Smooth muscle cell (in vitro differentiated cells): ENCODE measurements around the gene UNC119. TPM values are rescaled to one million over a fixed set of nuclear protein-coding genes. Genes with fewer than 3 reads are reported as not detected.

Source experiments
- DNase-seq: peaks from one replicate; lab custom pipeline; 2025; ENCODE audit not compliant: unreplicated experiment; lab: John Stamatoyannopoulos, UW
- H2AFZ ChIP-seq: fragments of 200-600 bp; sonication (generic); 2 replicates; pipeline ENCODE4 v1.6.0; 2016; ENCODE audit warnings: antibody characterized with exemption, low read depth, mild to moderate bottlenecking
- H3F3A ChIP-seq: fragments of 200-600 bp; sonication (generic); 2 replicates; pipeline ENCODE4 v1.6.0; 2017; ENCODE audit warnings: antibody characterized with exemption, low read depth
- H3K27ac ChIP-seq: fragments of 200-600 bp; sonication (generic); 2 replicates; pipeline ENCODE4 v1.5.1; 2016; ENCODE audit warnings: low read depth, mild to moderate bottlenecking
- H3K27me3 ChIP-seq: fragments of 200-600 bp; sonication (generic); 2 replicates; pipeline ENCODE4 v1.6.1; 2016; ENCODE audit warnings: low read depth, mild to moderate bottlenecking
- H3K36me3 ChIP-seq: fragments of 200-600 bp; sonication (generic); 2 replicates; pipeline ENCODE4 v1.5.1; 2016; ENCODE audit warnings: low read depth
- H3K4me1 ChIP-seq: fragments of 200-600 bp; sonication (generic); 2 replicates; pipeline ENCODE4 v1.5.1; 2016; ENCODE audit warnings: low read depth
- H3K4me2 ChIP-seq: fragments of 200-600 bp; sonication (generic); 2 replicates; pipeline ENCODE4 v1.6.0; 2016; ENCODE audit warnings: mild to moderate bottlenecking
- H3K4me3 ChIP-seq: fragments of 200-600 bp; sonication (generic); 2 replicates; pipeline ENCODE4 v1.5.1; 2016; ENCODE audit warnings: mild to moderate bottlenecking
- H3K79me2 ChIP-seq: fragments of 200-600 bp; sonication (generic); 2 replicates; pipeline ENCODE4 v1.6.0; 2016; ENCODE audit warnings: low read depth, mild to moderate bottlenecking
- H3K9ac ChIP-seq: fragments of 200-600 bp; sonication (generic); 2 replicates; pipeline ENCODE4 v1.6.0; 2016; ENCODE audit warnings: low read depth
- H3K9me3 ChIP-seq: fragments of 200-600 bp; sonication (generic); replicated peaks from 2 replicates; pipeline ENCODE4 v1.5.1; 2016; ENCODE audit warnings: low read depth
- H4K20me1 ChIP-seq: fragments of 200-600 bp; sonication (generic); 2 replicates; pipeline ENCODE4 v1.6.0; 2016; ENCODE audit warnings: low read depth
- WGBS: methylation state at CpG from one replicate; pipeline ENCODE4 v1.1.7; 2016; ENCODE audit warnings: low lambda C conversion rate; 5-methylcytosine and 5-hydroxymethylcytosine counted together
- polyA plus RNA-seq: library from polyadenylated mRNA; unstranded; fragments of >200 nt; fragmentation: Nextera tagmentation; extraction: Ambion mirVana; gene quantifications from 2 replicates; pipeline ENCODE4 v1.2.1, GENCODE V29; 2016
- total RNA-seq: library from RNA; depleted of rRNA; stranded (reverse); fragments of >200 nt; gene quantifications from 2 replicates; pipeline ENCODE4 v1.2.3, GENCODE V29; 2014
- TF ChIP-seq, protein P1 (sequence below): fragments of 200-600 bp; sonication (generic); IDR thresholded peaks from 2 replicates; pipeline ENCODE4 v1.5.1; 2017; ENCODE audit warnings: borderline replicate concordance, mild to moderate bottlenecking, antibody characterized with exemption; ENCODE audit not compliant: insufficient read depth, poor library complexity, severe bottlenecking

Gene UNC119
- total and polyA plus RNA-seq, 2 experiments from 2014 or later, result 35.9 to 46.9 TPM

DNA sequence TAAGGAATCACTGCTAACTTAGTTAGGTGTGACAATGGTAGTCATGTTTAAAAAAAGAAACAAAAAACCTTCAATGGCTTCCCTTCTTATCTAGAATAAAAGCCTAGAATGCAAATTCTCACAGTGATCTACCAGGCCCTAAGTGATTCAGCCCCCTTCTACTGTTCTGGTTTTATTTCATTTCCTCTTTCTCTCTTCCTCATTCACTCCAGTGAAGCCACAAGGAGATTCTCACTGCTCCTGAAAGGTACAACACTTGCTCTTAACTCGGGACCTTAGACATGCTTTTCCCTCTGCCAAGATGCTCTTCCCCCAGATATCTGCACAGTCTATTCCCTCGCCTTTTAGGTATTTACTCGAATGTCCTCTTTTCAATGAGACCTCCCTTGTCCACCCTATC is 15.2 kb upstream of the UNC119 start:
- peaks cover 15% of the 10 kb centered on the region for H4K20me1 ChIP-seq
- H3K9me3 ChIP-seq, result no peaks in the 10 kb centered on the region
- no peak for DNase-seq
- H3K79me2 ChIP-seq, result peaks cover 33% of the 10 kb centered on the region
- no peaks in the 10 kb centered on the region for H3K36me3 ChIP-seq
- no peaks in the 10 kb centered on the region for H3K27me3 ChIP-seq
- H3K4me2 ChIP-seq, result no peak overlapping the region
- H3K4me1 ChIP-seq, result peaks cover 6% of the 10 kb centered on the region
- TF ChIP-seq, protein P1, sequence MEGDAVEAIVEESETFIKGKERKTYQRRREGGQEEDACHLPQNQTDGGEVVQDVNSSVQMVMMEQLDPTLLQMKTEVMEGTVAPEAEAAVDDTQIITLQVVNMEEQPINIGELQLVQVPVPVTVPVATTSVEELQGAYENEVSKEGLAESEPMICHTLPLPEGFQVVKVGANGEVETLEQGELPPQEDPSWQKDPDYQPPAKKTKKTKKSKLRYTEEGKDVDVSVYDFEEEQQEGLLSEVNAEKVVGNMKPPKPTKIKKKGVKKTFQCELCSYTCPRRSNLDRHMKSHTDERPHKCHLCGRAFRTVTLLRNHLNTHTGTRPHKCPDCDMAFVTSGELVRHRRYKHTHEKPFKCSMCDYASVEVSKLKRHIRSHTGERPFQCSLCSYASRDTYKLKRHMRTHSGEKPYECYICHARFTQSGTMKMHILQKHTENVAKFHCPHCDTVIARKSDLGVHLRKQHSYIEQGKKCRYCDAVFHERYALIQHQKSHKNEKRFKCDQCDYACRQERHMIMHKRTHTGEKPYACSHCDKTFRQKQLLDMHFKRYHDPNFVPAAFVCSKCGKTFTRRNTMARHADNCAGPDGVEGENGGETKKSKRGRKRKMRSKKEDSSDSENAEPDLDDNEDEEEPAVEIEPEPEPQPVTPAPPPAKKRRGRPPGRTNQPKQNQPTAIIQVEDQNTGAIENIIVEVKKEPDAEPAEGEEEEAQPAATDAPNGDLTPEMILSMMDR, result no peak
- WGBS, result 91% methylated on average over 3 of the region's 3 CpGs
- no peak overlapping the region for H3K27ac ChIP-seq
- H2AFZ ChIP-seq, result no peak overlapping the region
- H3F3A ChIP-seq, result no peaks in the 10 kb centered on the region
- no peak overlapping the region for H3K4me3 ChIP-seq
- no peak overlapping the region for H3K9ac ChIP-seq

DNA sequence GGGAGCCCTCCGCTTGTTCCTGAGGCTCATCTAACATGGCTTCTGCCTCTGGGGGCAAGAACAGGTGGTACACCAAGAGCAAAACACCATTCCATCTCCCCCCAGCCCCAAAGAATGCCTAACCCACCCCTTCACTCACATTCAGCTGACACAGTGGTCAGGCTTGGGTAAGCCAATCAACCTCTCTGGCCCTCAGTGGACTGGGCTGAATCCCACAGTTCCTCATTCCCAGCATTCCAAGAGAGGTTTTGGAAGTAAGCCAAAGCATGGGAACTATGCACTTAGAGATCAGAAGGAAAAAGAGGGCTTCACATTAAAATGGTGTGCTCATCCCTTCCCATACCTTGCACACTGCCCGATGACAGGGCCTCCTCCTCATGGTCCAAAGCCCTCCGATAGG is 11.1 kb upstream of the UNC119 start:
- no peak overlapping the region for H2AFZ ChIP-seq
- WGBS, result 96% methylated on average over 3 of the region's 3 CpGs

DNA sequence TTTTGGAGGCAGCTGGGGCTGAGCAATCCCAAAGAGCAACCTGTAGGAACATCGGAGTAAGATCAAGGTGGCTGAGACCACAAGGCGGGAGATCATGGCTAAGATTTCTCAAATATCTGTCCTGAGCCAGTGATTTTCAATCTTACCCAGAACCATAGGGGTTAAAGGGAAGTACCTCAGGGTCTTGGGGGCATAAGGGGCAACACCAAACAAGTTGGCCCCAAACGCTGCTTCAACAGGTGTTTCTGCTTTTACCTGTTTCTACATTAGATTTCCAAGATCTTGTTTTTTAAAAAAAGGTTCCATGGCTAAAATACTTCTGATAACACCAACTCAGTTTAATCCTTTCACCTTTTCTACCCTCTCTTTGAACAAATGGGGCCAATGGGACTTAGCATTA is 2.6 kb upstream of the UNC119 start:
- no peak overlapping the region for H2AFZ ChIP-seq
- peaks cover 9% of the 10 kb centered on the region for H3K79me2 ChIP-seq
- H3K9me3 ChIP-seq, result no peaks in the 10 kb centered on the region
- DNase-seq, result no peak
- H3K4me2 ChIP-seq, result no peak overlapping the region
- no peak overlapping the region for H3K4me3 ChIP-seq
- H3F3A ChIP-seq, result no peaks in the 10 kb centered on the region
- no peak overlapping the region for H3K9ac ChIP-seq
- H3K27ac ChIP-seq, result no peak overlapping the region
- TF ChIP-seq, protein P1, result no peak
- no peaks in the 10 kb centered on the region for H3K36me3 ChIP-seq
- WGBS, result 98% methylated on average over 3 of the region's 3 CpGs
- no peaks in the 10 kb centered on the region for H3K27me3 ChIP-seq
- peaks cover 18% of the 10 kb centered on the region for H4K20me1 ChIP-seq
- H3K4me1 ChIP-seq, result peaks cover 11% of the 10 kb centered on the region

More for the DNA sequence above, 11.1 kb upstream of the UNC119 start:
- Histone ChIP-seq H3K27me3 (no peaks in the 10 kb centered on the region), H3K9ac (no peak overlapping the region), H3F3A (no peaks in the 10 kb centered on the region), H3K9me3 (no peaks in the 10 kb centered on the region), H3K4me2 (no peak overlapping the region), H3K4me1 (no peaks in the 10 kb centered on the region), H3K79me2 (peaks cover 9% of the 10 kb centered on the region), H4K20me1 (peaks cover 12% of the 10 kb centered on the region), H3K4me3 (no peak overlapping the region), H3K27ac (no peak overlapping the region), H3K36me3 (no peaks in the 10 kb centered on the region)
- DNase-seq, result no peak
- TF ChIP-seq, protein P1, result no peak

DNA sequence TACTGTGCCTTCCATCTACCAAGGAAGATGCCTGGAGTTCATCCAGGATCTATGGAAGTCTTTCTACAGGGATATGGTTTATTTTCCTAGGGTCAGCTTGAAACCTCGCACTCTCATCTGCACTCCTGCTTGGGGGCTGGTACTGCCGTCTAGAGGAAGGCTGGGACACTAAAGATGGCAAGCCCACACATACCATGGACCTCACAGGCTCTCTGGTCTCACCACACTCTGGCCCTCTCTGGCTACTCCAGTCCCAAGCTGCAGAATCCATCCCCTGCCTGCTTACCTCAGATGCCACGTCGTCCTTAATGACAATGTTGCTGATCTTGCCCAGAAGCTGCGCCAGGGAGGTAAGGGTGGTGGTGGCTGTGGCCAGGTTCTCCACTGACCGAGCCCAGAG is 2.1 kb upstream of the UNC119 start:
- TF ChIP-seq, protein P1, result no peak
- no peak for DNase-seq
- Histone ChIP-seq H3K4me2 (no peak overlapping the region), H3K27ac (no peak overlapping the region), H3K9me3 (no peaks in the 10 kb centered on the region), H3K36me3 (no peaks in the 10 kb centered on the region), H3F3A (no peaks in the 10 kb centered on the region), H3K4me3 (no peak overlapping the region), H3K4me1 (peaks cover 16% of the 10 kb centered on the region), H4K20me1 (peaks cover 23% of the 10 kb centered on the region), H2AFZ (no peak overlapping the region), H3K9ac (no peak overlapping the region), H3K27me3 (no peaks in the 10 kb centered on the region), H3K79me2 (peaks cover 9% of the 10 kb centered on the region)
- 96% methylated on average over 6 of the region's 6 CpGs for WGBS
